ENCODE results near the gene SMNDC1. TPM values are rescaled to one million over a fixed set of nuclear protein-coding genes. Genes with fewer than 3 reads are reported as not detected.
A peak's percentile ranks its signal among the peaks of the same experiment; 100 is the strongest.

SMNDC1 gene
- total RNA-seq: 10 to 100 TPM; 12.0 to 20.4 (median 17.4) TPM

GRCh38 chr10:110304780-110305421 is at the start of gene SMNDC1:
SMNDC1 (minus strand) TSS chr10:110304920; CDS start chr10:110303587, 1,333 bp downstream.
- peak within 1 kb of the TSS; percentile 77 to 91 for H3K4me3 ChIP-seq
- no peaks in the 10 kb centered on the region for H3K9me3 ChIP-seq
- no peaks in the 10 kb centered on the region for H3K27me3 ChIP-seq
- 0% methylated on average over 32 to 38 of the region's 42 CpGs for whole genome bisulfite sequencing, 2 donors (ENCODE audit: low coverage in 1 of 2)
- H3K4me1 ChIP-seq: peaks cover 12 to 56% (median 21%) of the 10 kb centered on the region in 3 donors
- peak; percentile 95 for ATAC-seq
- H3K27ac ChIP-seq: peak within 1 kb of the TSS; percentile 81 to 99 (median 93)
- peaks cover 6 to 34% of the 10 kb centered on the region in 2 donors for H3K36me3 ChIP-seq
- TF ChIP-seq POLR2AphosphoS5 (IDR thresholded peaks at IDR 0.05) (peak; percentile 75), EP300 (IDR thresholded peaks at IDR 0.05) (no peak), CTCF (IDR thresholded peaks at IDR 0.05) (no peak), POLR2A (IDR thresholded peaks at IDR 0.05) (peak; percentile 51 to 64)

DNA sequence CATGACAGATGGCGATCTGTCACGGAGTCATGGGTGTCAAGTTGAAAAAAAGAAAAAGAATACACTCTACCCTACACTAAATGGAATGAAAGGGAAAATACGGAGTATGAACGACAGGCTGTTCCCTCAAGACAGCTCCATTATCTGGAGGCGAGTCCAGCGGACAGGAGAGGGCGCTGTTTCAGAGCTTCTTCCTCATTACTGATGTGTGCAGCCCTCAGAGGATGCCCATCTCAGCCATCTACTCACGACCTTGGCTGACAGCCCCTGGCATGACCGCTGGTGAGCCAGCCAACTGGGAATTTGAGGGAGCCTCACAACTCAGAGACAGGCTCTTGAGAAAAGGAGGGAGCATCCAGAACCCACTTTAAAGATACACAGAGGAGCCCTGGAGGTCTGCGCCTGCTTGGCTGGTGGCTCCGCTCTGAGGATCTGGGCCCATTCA is 49.6 kb upstream of the SMNDC1 start:
- ATAC-seq: no peak
- H3K4me1 ChIP-seq: peaks cover 0 to 38% (median 7%) of the 10 kb centered on the region in 3 donors
- no peaks in the 10 kb centered on the region for H3K36me3 ChIP-seq
- H3K4me3 ChIP-seq: no peak overlapping the region
- WGBS, 2 donors (ENCODE audit: low coverage in 1 of 2): 21 to 39% methylated on average over 5 to 7 of the region's 11 CpGs
- no peak overlapping the region for H3K27ac ChIP-seq
- H3K27me3 ChIP-seq: no peaks in the 10 kb centered on the region
- no peaks in the 10 kb centered on the region for H3K9me3 ChIP-seq
- TF ChIP-seq POLR2AphosphoS5 (IDR thresholded peaks at IDR 0.05) (peak; percentile 12), EP300 (IDR thresholded peaks at IDR 0.05) (no peak), CTCF (IDR thresholded peaks at IDR 0.05) (peak; percentile 27 to 62 (median 53)), POLR2A (IDR thresholded peaks at IDR 0.05) (no peak)

DNA sequence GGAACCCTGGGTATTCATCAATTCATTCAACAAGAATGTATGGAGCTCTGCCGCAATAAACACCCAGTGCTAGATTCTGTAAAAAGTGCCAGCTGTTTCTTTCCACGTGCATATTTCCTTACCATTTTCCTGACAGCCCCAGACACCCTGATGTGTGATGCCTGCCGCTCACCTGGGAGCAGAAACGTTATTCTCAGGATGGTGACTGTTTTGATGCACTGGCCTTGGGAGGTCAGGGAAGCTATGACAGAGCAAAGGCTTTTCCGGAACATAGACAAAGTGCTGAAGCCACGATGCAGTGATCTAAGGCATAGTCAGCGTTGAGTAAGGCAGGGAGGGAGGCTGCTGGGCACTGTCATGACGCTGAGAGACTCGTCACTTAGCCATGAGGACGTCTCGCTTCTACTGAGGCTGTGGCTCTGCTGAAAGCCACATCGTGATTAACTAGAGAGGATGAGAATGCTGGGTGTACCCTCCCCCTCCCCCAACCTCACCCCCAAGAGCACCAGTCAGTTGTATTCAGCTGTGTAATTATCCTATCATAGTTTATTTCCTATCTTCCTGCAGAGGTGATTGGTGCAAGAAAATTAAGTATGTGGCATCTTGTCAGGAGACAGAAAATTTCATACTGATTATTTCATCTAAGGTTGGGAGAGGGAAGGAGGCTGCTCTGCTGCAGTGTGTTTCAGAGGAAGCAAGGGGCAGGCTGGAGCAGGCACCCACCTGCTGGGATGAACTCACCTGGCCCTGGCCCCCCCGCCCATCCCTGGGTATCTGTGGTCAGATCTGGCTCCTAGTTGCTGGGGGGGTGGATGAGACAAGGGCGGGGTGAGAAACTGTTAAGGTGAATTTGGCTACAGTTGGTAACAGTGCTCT is 48.8 kb upstream of the SMNDC1 start:
- peak overlapping the region in 1 of 4 donors; percentile 6 for H3K27ac ChIP-seq
- peak; percentile 20 for ATAC-seq
- H3K4me3 ChIP-seq: no peak overlapping the region
- TF ChIP-seq POLR2AphosphoS5 (IDR thresholded peaks at IDR 0.05): peak; percentile 70
- no peak for TF ChIP-seq POLR2A (IDR thresholded peaks at IDR 0.05)
- no peaks in the 10 kb centered on the region for H3K36me3 ChIP-seq
- WGBS, 2 donors (ENCODE audit: low coverage in 1 of 2): 17 to 20% methylated on average over 4 to 7 of the region's 14 CpGs
- no peaks in the 10 kb centered on the region for H3K9me3 ChIP-seq
- H3K4me1 ChIP-seq: peaks cover 0 to 32% (median 7%) of the 10 kb centered on the region in 3 donors
- no peaks in the 10 kb centered on the region for H3K27me3 ChIP-seq

- WGBS, 2 donors (ENCODE audit: low coverage in 1 of 2): 25 to 34% methylated on average over 2 of the region's 2 CpGs
- no peaks in the 10 kb centered on the region for H3K27me3 ChIP-seq
- no peak overlapping the region for H3K4me3 ChIP-seq
- H3K36me3 ChIP-seq: no peaks in the 10 kb centered on the region
- no peak for TF ChIP-seq POLR2AphosphoS5 (IDR thresholded peaks at IDR 0.05)
- TF ChIP-seq EP300 (IDR thresholded peaks at IDR 0.05): no peak
- TF ChIP-seq POLR2A (IDR thresholded peaks at IDR 0.05): no peak
- H3K27ac ChIP-seq: no peak overlapping the region
- peaks cover 0 to 31% (median 7%) of the 10 kb centered on the region in 3 donors for H3K4me1 ChIP-seq
- H3K9me3 ChIP-seq: no peaks in the 10 kb centered on the region
- ATAC-seq: no peak
Measured at GRCh38 chr10:110352930-110353243, 48.2 kb upstream of the SMNDC1 start.

GRCh38 chr10:110350812-110351211 is 46.1 kb upstream of the SMNDC1 start:
- no peak overlapping the region for H3K4me3 ChIP-seq
- no peaks in the 10 kb centered on the region for H3K27me3 ChIP-seq
- no peak for ATAC-seq
- H3K4me1 ChIP-seq: peaks cover 0 to 19% (median 0%) of the 10 kb centered on the region in 3 donors
- no peak overlapping the region for H3K27ac ChIP-seq
- H3K9me3 ChIP-seq: no peaks in the 10 kb centered on the region
- H3K36me3 ChIP-seq: no peaks in the 10 kb centered on the region
- TF ChIP-seq EP300 (IDR thresholded peaks at IDR 0.05) (no peak), POLR2A (IDR thresholded peaks at IDR 0.05) (no peak), POLR2AphosphoS5 (IDR thresholded peaks at IDR 0.05) (no peak)
- WGBS, 2 donors (ENCODE audit: low coverage in 1 of 2): 73 to 86% methylated on average over 1 to 2 of the region's 2 CpGs

DNA sequence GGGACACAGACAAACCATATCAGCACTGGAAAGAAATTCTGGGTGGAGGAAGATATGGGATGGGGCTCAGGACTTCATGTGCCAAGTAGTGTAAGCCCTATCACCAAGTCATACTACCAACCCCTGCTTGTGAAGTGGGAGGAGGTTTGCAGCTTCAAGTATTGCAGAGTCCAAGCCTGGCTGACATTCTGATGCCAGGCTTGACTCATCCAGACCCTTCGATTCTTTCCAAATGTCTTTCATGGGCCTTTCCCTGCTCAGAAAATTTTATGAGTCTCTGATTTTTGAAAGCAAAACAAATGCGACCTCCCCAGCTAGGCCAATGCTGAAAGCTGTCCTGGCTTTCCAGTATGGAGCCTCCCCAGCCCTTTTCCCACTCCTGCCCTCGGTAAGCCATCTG is 45.1 kb upstream of the SMNDC1 start:
- Histone ChIP-seq H3K36me3 (no peaks in the 10 kb centered on the region), H3K27ac (no peak overlapping the region), H3K4me3 (no peak overlapping the region), H3K4me1 (peaks cover 0 to 19% (median 0%) of the 10 kb centered on the region in 3 donors), H3K27me3 (no peaks in the 10 kb centered on the region), H3K9me3 (no peaks in the 10 kb centered on the region)
- ATAC-seq: no peak
- WGBS, 2 donors (ENCODE audit: low coverage in 1 of 2): 73 to 80% methylated on average over 2 to 3 of the region's 3 CpGs
- TF ChIP-seq POLR2A (IDR thresholded peaks at IDR 0.05) (no peak), CTCF (IDR thresholded peaks at IDR 0.05) (no peak), EP300 (IDR thresholded peaks at IDR 0.05) (no peak)

All from gastroesophageal sphincter (tissue), 4 donors.